Suprapubic skin (tissue), 4 donors: ENCODE data around the gene HSD11B2. TPM values are rescaled to one million over a fixed set of nuclear protein-coding genes. Genes with fewer than 3 reads are reported as not detected.

Experiments
- DNase-seq, 2 donors: peaks; one replicate each; pipeline ENCODE4 v3.0.0-alpha.2; 2019; ENCODE audit warnings: low spot score in 2 of 2
- H3K27ac ChIP-seq: fragments of 200-600 bp; sonication (generic); one replicate; pipeline ENCODE4 v1.5.1; 2019
- H3K27me3 ChIP-seq: fragments of 200-600 bp; sonication (generic); one replicate; pipeline ENCODE4 v1.5.1; 2019
- H3K36me3 ChIP-seq: fragments of 200-600 bp; sonication (generic); one replicate; pipeline ENCODE4 v1.5.1; 2019
- H3K4me1 ChIP-seq: fragments of 200-600 bp; sonication (generic); one replicate; pipeline ENCODE4 v1.5.1; 2019
- H3K4me3 ChIP-seq: fragments of 200-600 bp; sonication (generic); one replicate; pipeline ENCODE4 v1.5.1; 2019; ENCODE audit warnings: mild to moderate bottlenecking
- H3K9me3 ChIP-seq: fragments of 200-600 bp; sonication (generic); one replicate; pipeline ENCODE4 v1.5.1; 2019
- CTCF ChIP-seq, 2 donors: fragments of 200-600 bp in 1 of 2; fragments of 450-650 bp in 1 of 2; sonication (generic) in 1 of 2; IDR thresholded peaks; one replicate each; pipeline ENCODE4 v1.5.1; 2016 to 2019; ENCODE audit warnings: antibody characterized with exemption in 2 of 2, mild to moderate bottlenecking in 1 of 2, moderate library complexity in 1 of 2
- EP300 ChIP-seq: sonication (generic); formaldehyde crosslinking; IDR thresholded peaks from one replicate; pipeline ENCODE4 v1.6.1; 2017; ENCODE audit warnings: antibody characterized with exemption
- POLR2A ChIP-seq, 2 donors: fragments of 450-650 bp; IDR thresholded peaks; one replicate each; pipeline ENCODE4 v1.6.1; 2017; ENCODE audit warnings: antibody characterized with exemption in 2 of 2, mild to moderate bottlenecking in 2 of 2, moderate library complexity in 2 of 2
- POLR2AphosphoS5 ChIP-seq, 3 donors: sonication (generic); formaldehyde crosslinking; IDR thresholded peaks; one replicate each; pipeline ENCODE4 v1.6.1; 2017; ENCODE audit warnings: antibody characterized with exemption in 3 of 3
- WGBS: methylation state at CpG from one replicate; pipeline ENCODE4 v1.1.5; 2018; 5-methylcytosine and 5-hydroxymethylcytosine counted together
- total RNA-seq, 4 donors: library from RNA; depleted of rRNA; stranded (reverse); fragments of >200 nt; gene quantifications; one replicate each; pipeline ENCODE4 v1.1.0, GENCODE V29; 2016

The HSD11B2 gene
- total RNA-seq, 4 donors from 2014 or later = 45.6 to 164 (median 69.1) TPM

- TF ChIP-seq POLR2A (IDR thresholded peaks at IDR 0.05) = no peak
- TF ChIP-seq CTCF (IDR thresholded peaks at IDR 0.05) = no peak
- no peak for TF ChIP-seq POLR2AphosphoS5 (IDR thresholded peaks at IDR 0.05)
- TF ChIP-seq EP300 = no peak
Measured at GRCh38 chr16:67466581-67466980, 35.7 kb downstream of the HSD11B2 start.

GRCh38 chr16:67468731-67469130, 37.8 kb downstream of the HSD11B2 start:
- WGBS = 47% methylated on average over 5 of the region's 5 CpGs
- Histone ChIP-seq H3K4me3 (no peak overlapping the region), H3K27ac (no peak overlapping the region), H3K9me3 (no peaks in the 10 kb centered on the region), H3K36me3 (no peaks in the 10 kb centered on the region), H3K4me1 (peaks cover 45% of the 10 kb centered on the region), H3K27me3 (no peaks in the 10 kb centered on the region)
- DNase-seq = no peak
- no peak for TF ChIP-seq POLR2A (IDR thresholded peaks at IDR 0.05)
- no peak for TF ChIP-seq CTCF (IDR thresholded peaks at IDR 0.05)
- no peak for TF ChIP-seq EP300
- no peak for TF ChIP-seq POLR2AphosphoS5 (IDR thresholded peaks at IDR 0.05)

More at GRCh38 chr16:67466581-67466980, 35.7 kb downstream of the HSD11B2 start:
- Histone ChIP-seq H3K36me3 (no peaks in the 10 kb centered on the region), H3K9me3 (no peaks in the 10 kb centered on the region), H3K27ac (no peak overlapping the region), H3K27me3 (no peaks in the 10 kb centered on the region), H3K4me3 (no peak overlapping the region), H3K4me1 (peaks cover 66% of the 10 kb centered on the region)
- 83% methylated on average over 6 of the region's 6 CpGs for WGBS
- no peak for DNase-seq

- peak in 1 of 2 donors; percentile 90 for DNase-seq
- no peaks in the 10 kb centered on the region for H3K36me3 ChIP-seq
- WGBS = 46% methylated on average over 7 of the region's 7 CpGs
- peaks cover 41% of the 10 kb centered on the region for H3K4me1 ChIP-seq
- H3K27me3 ChIP-seq = no peaks in the 10 kb centered on the region
- H3K27ac ChIP-seq = no peak overlapping the region
- no peak overlapping the region for H3K4me3 ChIP-seq
- no peaks in the 10 kb centered on the region for H3K9me3 ChIP-seq
- TF ChIP-seq EP300 (no peak), POLR2AphosphoS5 (IDR thresholded peaks at IDR 0.05) (no peak), CTCF (IDR thresholded peaks at IDR 0.05) (no peak), POLR2A (IDR thresholded peaks at IDR 0.05) (no peak)
Measured at GRCh38 chr16:67470359-67470758, 39.4 kb downstream of the HSD11B2 start.

GRCh38 chr16:67471758-67472384, 41.0 kb downstream of the HSD11B2 start:
- H3K27ac ChIP-seq = no peak overlapping the region
- DNase-seq = no peak
- no peaks in the 10 kb centered on the region for H3K27me3 ChIP-seq
- H3K4me1 ChIP-seq = peaks cover 47% of the 10 kb centered on the region
- 95% methylated on average over 6 of the region's 6 CpGs for WGBS
- no peaks in the 10 kb centered on the region for H3K36me3 ChIP-seq
- TF ChIP-seq POLR2A (IDR thresholded peaks at IDR 0.05) = no peak
- no peak for TF ChIP-seq CTCF (IDR thresholded peaks at IDR 0.05)
- no peak for TF ChIP-seq EP300
- no peak for TF ChIP-seq POLR2AphosphoS5 (IDR thresholded peaks at IDR 0.05)
- no peak overlapping the region for H3K4me3 ChIP-seq
- no peaks in the 10 kb centered on the region for H3K9me3 ChIP-seq

GRCh38 chr16:67474551-67475455, 43.9 kb downstream of the HSD11B2 start:
- Histone ChIP-seq H3K4me1 (peaks cover 61% of the 10 kb centered on the region), H3K9me3 (no peaks in the 10 kb centered on the region), H3K27me3 (no peaks in the 10 kb centered on the region), H3K27ac (no peak overlapping the region), H3K36me3 (no peaks in the 10 kb centered on the region), H3K4me3 (no peak overlapping the region)
- TF ChIP-seq CTCF (IDR thresholded peaks at IDR 0.05) = no peak
- TF ChIP-seq EP300 = no peak
- TF ChIP-seq POLR2AphosphoS5 (IDR thresholded peaks at IDR 0.05) = no peak
- no peak for TF ChIP-seq POLR2A (IDR thresholded peaks at IDR 0.05)
- DNase-seq = no peak
- WGBS = 90% methylated on average over 11 of the region's 11 CpGs
